Medulla oblongata (tissue), 1 donor: ENCODE measurements around the gene HGFAC.

Experiments
- DNase-seq: peaks from one replicate; pipeline ENCODE4 v3.0.0-alpha.2; 2015; ENCODE audit errors: extremely low spot score

HGFAC gene

GRCh38 chr4:3473181-3473950 lies 31.6 kb downstream of the HGFAC start:
- DNase-seq = no peak

- peak; percentile 15 for DNase-seq
Measured at GRCh38 chr4:3473996-3474765, 32.4 kb downstream of the HGFAC start.

- no peak for DNase-seq
Measured at GRCh38 chr4:3475041-3475712, 33.4 kb downstream of the HGFAC start.

GRCh38 chr4:3475713-3476260 lies 34.0 kb downstream of the HGFAC start:
- no peak for DNase-seq

- no peak for DNase-seq
Measured at GRCh38 chr4:3476341-3476747, 34.6 kb downstream of the HGFAC start.

GRCh38 chr4:3476936-3477749 lies 35.4 kb downstream of the HGFAC start:
- DNase-seq = no peak

- DNase-seq = no peak
Measured at GRCh38 chr4:3477750-3478430, 36.1 kb downstream of the HGFAC start.

- DNase-seq = no peak
Measured at GRCh38 chr4:3478446-3479357, 36.9 kb downstream of the HGFAC start.

GRCh38 chr4:3479358-3480101 lies 37.8 kb downstream of the HGFAC start:
- no peak for DNase-seq

- DNase-seq = peak; percentile 64
Measured at GRCh38 chr4:3480528-3481112, 38.9 kb downstream of the HGFAC start.

GRCh38 chr4:3481113-3481531 lies 39.4 kb downstream of the HGFAC start:
- DNase-seq = no peak

- no peak for DNase-seq
Measured at GRCh38 chr4:3481783-3482393, 40.1 kb downstream of the HGFAC start.

GRCh38 chr4:3482707-3483106 lies 40.9 kb downstream of the HGFAC start:
- DNase-seq = no peak

GRCh38 chr4:3483471-3483921 lies 41.7 kb downstream of the HGFAC start:
- DNase-seq = peak; percentile 40

- peak; percentile 37 for DNase-seq
Measured at GRCh38 chr4:3484057-3484973, 42.5 kb downstream of the HGFAC start.

GRCh38 chr4:3485011-3485791 lies 43.4 kb downstream of the HGFAC start:
- DNase-seq = no peak
